K562 (cell line): Measurements from ENCODE around the gene DNAJB14. TPM values are rescaled to one million over a fixed set of nuclear protein-coding genes. Genes with fewer than 3 reads are reported as not detected.

Experiments
- ATF6 ChIP-seq: sonication (generic); formaldehyde crosslinking; IDR thresholded peaks from 2 replicates; pipeline ENCODE4 v1.4.0; 2020; ENCODE audit warnings: mild to moderate bottlenecking, missing genetic modification reagents
- KAT8 ChIP-seq: fragments of 450-650 bp; IDR thresholded peaks from 2 replicates; pipeline ENCODE4 v1.6.1; 2016; ENCODE audit warnings: low read depth, mild to moderate bottlenecking
- MAFG ChIP-seq: fragments of 450-650 bp; conservative IDR thresholded peaks from 2 replicates; pipeline ENCODE4 v1.6.1; 2016; ENCODE audit warnings: missing genetic modification characterization, missing compliant biosample characterization
- MTA2 ChIP-seq: fragments of 450-650 bp; IDR thresholded peaks from 2 replicates; pipeline ENCODE4 v1.6.1; 2016; ENCODE audit warnings: low read depth
- NBN ChIP-seq: fragments of 450-650 bp; IDR thresholded peaks from 2 replicates; pipeline ENCODE4 v1.6.1; 2016; ENCODE audit warnings: low read depth, mild to moderate bottlenecking
- NFXL1 ChIP-seq: fragments of 450-650 bp; formaldehyde crosslinking; IDR thresholded peaks from 2 replicates; pipeline ENCODE4 v1.4.0; 2021; ENCODE audit warnings: mild to moderate bottlenecking
- RBM14 ChIP-seq: fragments of 200-400 bp; formaldehyde crosslinking; IDR thresholded peaks from 2 replicates; pipeline ENCODE4 v1.6.1; 2018; ENCODE audit warnings: low read depth, mild to moderate bottlenecking, low read length, moderate library complexity, borderline replicate concordance; ENCODE audit not compliant: insufficient read depth
- SIRT6 ChIP-seq: IDR thresholded peaks from one replicate; pipeline ENCODE4 v1.6.1; 2012; ENCODE audit warnings: low read depth, mild to moderate bottlenecking, control low read depth, inconsistent platforms, low read length, moderate library complexity
- ZNF224 ChIP-seq: sonication (generic); formaldehyde crosslinking; IDR thresholded peaks from 2 replicates; pipeline ENCODE4 v1.8.0; 2022; ENCODE audit warnings: mild to moderate bottlenecking, missing genetic modification reagents
- ZNF780A ChIP-seq: fragments of 250-450 bp; sonication (Bioruptor Pico); IDR thresholded peaks from 2 replicates; pipeline ENCODE4 v1.5.0; 2021; ENCODE audit warnings: mild to moderate bottlenecking
- polyA plus RNA-seq, 8 experiments: library from polyadenylated mRNA; depleted of rRNA in 4 of 8; stranded (reverse) in 5 of 8; unstranded in 3 of 8; fragments of >200 nt; fragmentation: Nextera tagmentation in 2 of 8; fragmentation: Illumina TruSeq in 1 of 8; extraction: Ambion mirVana in 2 of 8; extraction: Trizol in 1 of 8; gene quantifications; 2 replicates each; pipeline versions ENCODE4 v1.2.1 to v1.2.3, GENCODE V29; 2011 to 2014; ENCODE audit warnings: inconsistent platforms in 1 of 8, missing spikeins in 1 of 8
- total RNA-seq, 7 experiments: library from RNA; depleted of rRNA in 6 of 7; stranded (reverse); fragments of >200 nt in 6 of 7; fragmentation: Illumina TruSeq in 2 of 7; extraction: Trizol in 2 of 7; gene quantifications; 2 replicates each; pipeline versions ENCODE4 v1.2.1 to v1.2.3, GENCODE V29; 2011 to 2021; ENCODE audit warnings: low replicate concordance in 1 of 7
- TF ChIP-seq, protein P1 (sequence below), 2 experiments: fragments of 450-650 bp; formaldehyde crosslinking in 1 of 2; IDR thresholded peaks; 2 replicates each; pipeline versions ENCODE4 v1.4.0 to v1.6.1; 2014 to 2020; ENCODE audit warnings: mild to moderate bottlenecking in 2 of 2, borderline replicate concordance in 1 of 2, low read depth in 1 of 2

DNAJB14 gene
- total and polyA plus RNA-seq, 9 of the 15 experiments (the other 6 are each of a cell fraction or from before 2014, with no cell fraction given), result 5.5 to 28.0 (median 12.7) TPM

GRCh38 chr4:99848591-99849001, 97.8 kb downstream of the DNAJB14 start (continued):
- TF ChIP-seq, protein P1, sequence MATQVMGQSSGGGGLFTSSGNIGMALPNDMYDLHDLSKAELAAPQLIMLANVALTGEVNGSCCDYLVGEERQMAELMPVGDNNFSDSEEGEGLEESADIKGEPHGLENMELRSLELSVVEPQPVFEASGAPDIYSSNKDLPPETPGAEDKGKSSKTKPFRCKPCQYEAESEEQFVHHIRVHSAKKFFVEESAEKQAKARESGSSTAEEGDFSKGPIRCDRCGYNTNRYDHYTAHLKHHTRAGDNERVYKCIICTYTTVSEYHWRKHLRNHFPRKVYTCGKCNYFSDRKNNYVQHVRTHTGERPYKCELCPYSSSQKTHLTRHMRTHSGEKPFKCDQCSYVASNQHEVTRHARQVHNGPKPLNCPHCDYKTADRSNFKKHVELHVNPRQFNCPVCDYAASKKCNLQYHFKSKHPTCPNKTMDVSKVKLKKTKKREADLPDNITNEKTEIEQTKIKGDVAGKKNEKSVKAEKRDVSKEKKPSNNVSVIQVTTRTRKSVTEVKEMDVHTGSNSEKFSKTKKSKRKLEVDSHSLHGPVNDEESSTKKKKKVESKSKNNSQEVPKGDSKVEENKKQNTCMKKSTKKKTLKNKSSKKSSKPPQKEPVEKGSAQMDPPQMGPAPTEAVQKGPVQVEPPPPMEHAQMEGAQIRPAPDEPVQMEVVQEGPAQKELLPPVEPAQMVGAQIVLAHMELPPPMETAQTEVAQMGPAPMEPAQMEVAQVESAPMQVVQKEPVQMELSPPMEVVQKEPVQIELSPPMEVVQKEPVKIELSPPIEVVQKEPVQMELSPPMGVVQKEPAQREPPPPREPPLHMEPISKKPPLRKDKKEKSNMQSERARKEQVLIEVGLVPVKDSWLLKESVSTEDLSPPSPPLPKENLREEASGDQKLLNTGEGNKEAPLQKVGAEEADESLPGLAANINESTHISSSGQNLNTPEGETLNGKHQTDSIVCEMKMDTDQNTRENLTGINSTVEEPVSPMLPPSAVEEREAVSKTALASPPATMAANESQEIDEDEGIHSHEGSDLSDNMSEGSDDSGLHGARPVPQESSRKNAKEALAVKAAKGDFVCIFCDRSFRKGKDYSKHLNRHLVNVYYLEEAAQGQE (IDR thresholded peaks at IDR 0.05; ENCODE audit: borderline replicate concordance), result no peak
- TF ChIP-seq, protein P1 (CRISPR knock-in tag; IDR thresholded peaks at IDR 0.05; ENCODE audit: low read depth), result no peak
- TF ChIP-seq ZNF780A (CRISPR knock-in tag) (no peak), KAT8 (no peak), NFXL1 (CRISPR knock-in tag) (no peak), ZNF224 (CRISPR knock-in tag) (no peak), MTA2 (no peak), ATF6 (CRISPR knock-in tag) (no peak), NBN (no peak), MAFG (tag) (no peak), RBM14 (no peak), SIRT6 (no peak)
- TF ChIP-seq, all 486 proteins: peak for 0
